DMS53 treated with DMSO at 0.1 percent for 48 hours (cell line): ENCODE data around the gene NINL.
"Not testable (repeated sequence)": the region's sequence is repeated elsewhere in the genome, so short reads cannot be mapped to it uniquely, and the experiment has no call there.

Experiments
- DNase-seq: peaks from one replicate; lab custom pipeline; 2025; ENCODE audit not compliant: unreplicated experiment; lab: John Stamatoyannopoulos, UW

Gene NINL

GRCh38 chr20:25584905-25585704 is at the start of gene NINL:
Gene NINL (minus strand): TSS chr20:25585531. CDS start chr20:25526587, 58,944 bp downstream.
- DNase-seq: peak; percentile 59

- DNase-seq: no peak
Observed at GRCh38 chr20:25632940-25633790, 47.8 kb upstream of the NINL start.

GRCh38 chr20:25630615-25631014 is 45.3 kb upstream of the NINL start:
- DNase-seq: not testable (repeated sequence)

- no peak for DNase-seq
Observed at GRCh38 chr20:25629816-25630499, 44.6 kb upstream of the NINL start.

GRCh38 chr20:25626779-25627178 is 41.4 kb upstream of the NINL start:
- no peak for DNase-seq

GRCh38 chr20:25624500-25624939 is 39.2 kb upstream of the NINL start:
- peak; percentile 66 for DNase-seq

GRCh38 chr20:25623736-25624499 is 38.6 kb upstream of the NINL start, which contains the start of gene NANP:
Gene NANP (minus strand): TSS chr20:25624014. CDS start chr20:25623948, 66 bp downstream.
- DNase-seq: peak; percentile 98

- no peak for DNase-seq
Observed at GRCh38 chr20:25623225-25623735, 37.9 kb upstream of the NINL start.

- DNase-seq: peak; percentile 4
Observed at GRCh38 chr20:25622450-25623224, 37.3 kb upstream of the NINL start.

GRCh38 chr20:25622049-25622448 is 36.7 kb upstream of the NINL start:
- DNase-seq: no peak

GRCh38 chr20:25619514-25619913 is 34.2 kb upstream of the NINL start:
- no peak for DNase-seq

- no peak for DNase-seq
Observed at GRCh38 chr20:25608774-25609173, 23.4 kb upstream of the NINL start.

- DNase-seq: no peak
Observed at GRCh38 chr20:25606094-25606695, 20.9 kb upstream of the NINL start.

- DNase-seq: no peak
Observed at GRCh38 chr20:25605148-25605547, 19.8 kb upstream of the NINL start.

GRCh38 chr20:25604611-25605010 is 19.3 kb upstream of the NINL start:
- no peak for DNase-seq

- DNase-seq: not testable (repeated sequence)
Observed at GRCh38 chr20:25602914-25603309, 17.6 kb upstream of the NINL start.

- DNase-seq: not testable (repeated sequence)
Observed at GRCh38 chr20:25602191-25602913, 17.0 kb upstream of the NINL start.

GRCh38 chr20:25601659-25602058 is 16.3 kb upstream of the NINL start:
- DNase-seq: no peak
